Spleen (tissue), 7 donors: ENCODE data around the gene MUSTN1.

Experiments used
- CTCF ChIP-seq, 11 experiments: fragments of 200-600 bp in 7 of 11; fragments of 450-650 bp in 4 of 11; sonication (generic) in 4 of 11; IDR thresholded peaks in 8 of 11; conservative IDR thresholded peaks in 3 of 11; 1 replicate in 7 of 11; 2 replicates in 4 of 11; pipeline versions ENCODE4 v1.4.0 to v1.8.0; 2016 to 2021; ENCODE audit warnings: antibody characterized with exemption in 11 of 11, inconsistent platforms in 4 of 11, mild to moderate bottlenecking in 1 of 11
- POLR2A ChIP-seq, 3 donors: fragments of 450-650 bp; IDR thresholded peaks; one replicate each; pipeline ENCODE4 v1.5.1; 2017; ENCODE audit warnings: antibody characterized with exemption in 3 of 3, mild to moderate bottlenecking in 1 of 3
- POLR2AphosphoS5 ChIP-seq, 3 donors: sonication (generic); formaldehyde crosslinking; IDR thresholded peaks; one replicate each; pipeline ENCODE4 v1.5.1; 2017; ENCODE audit warnings: antibody characterized with exemption in 3 of 3
- donor health status: DM: no; HTN: no; CAD: no; lungs with moderate emphysema.
- donor health status: DM: no; HTN: no; CAD: no.
- donor health status: DM: no; HTN: no; CAD: no.

GRCh38 chr3:52788890-52789745 lies 45.7 kb downstream of the MUSTN1 start:
- TF ChIP-seq CTCF (IDR thresholded peaks at IDR 0.05 in 8 of 11, conservative IDR thresholded peaks at IDR 0.05 in 3 of 11) (no peak), POLR2A (IDR thresholded peaks at IDR 0.05) (no peak), POLR2AphosphoS5 (IDR thresholded peaks at IDR 0.05) (no peak)
